Hematopoietic multipotent progenitor cell treated with erythropoietin and hydrocortisone succinate and interleukin-3 and kit ligand, for 6 days (in vitro differentiated cells): ENCODE results near the gene RBP3.

Source experiments
- DNase-seq: peaks from one replicate; pipeline ENCODE4 v3.0.0-alpha.2; 2015

RBP3 gene

DNA sequence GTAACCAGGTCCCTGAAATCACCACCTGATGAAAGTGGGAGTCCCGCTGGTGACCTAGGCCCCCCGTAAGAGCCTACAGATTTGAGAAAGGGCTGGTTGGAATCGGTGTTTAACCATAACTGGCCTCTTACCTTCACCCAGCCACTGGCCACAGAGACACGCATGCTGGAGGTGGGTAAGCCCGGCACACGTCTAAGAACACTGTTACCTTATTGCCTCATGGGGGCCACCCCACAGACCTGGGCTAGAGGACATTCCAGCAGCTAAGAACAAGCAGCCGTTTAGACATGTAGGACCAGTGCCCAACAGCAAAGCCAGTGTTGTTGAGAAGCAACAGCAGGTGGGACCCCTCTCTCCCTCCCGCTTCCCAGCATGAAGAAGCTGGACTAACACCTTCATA lies 28.4 kb upstream of the RBP3 start:
- DNase-seq, result no peak

DNA sequence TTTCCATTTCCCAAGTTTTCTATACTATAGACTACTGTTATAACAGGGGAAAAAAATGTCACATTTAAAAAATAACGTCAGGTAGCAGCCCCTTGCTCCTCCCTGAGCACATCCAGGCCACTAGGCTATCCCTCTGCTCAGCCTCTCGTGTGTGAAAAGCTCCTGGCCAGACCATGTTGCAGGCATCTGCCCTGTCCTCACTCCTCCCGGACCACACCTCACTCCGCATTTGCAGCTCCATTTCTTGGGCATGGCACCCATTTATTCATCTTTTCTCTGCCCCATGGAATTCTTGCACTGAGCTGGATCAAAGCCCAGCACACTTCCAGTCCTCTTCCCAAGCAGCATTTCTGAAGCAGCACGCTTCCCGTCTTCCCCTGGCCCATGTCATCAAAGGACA lies 27.4 kb upstream of the RBP3 start:
- DNase-seq, result no peak

DNA sequence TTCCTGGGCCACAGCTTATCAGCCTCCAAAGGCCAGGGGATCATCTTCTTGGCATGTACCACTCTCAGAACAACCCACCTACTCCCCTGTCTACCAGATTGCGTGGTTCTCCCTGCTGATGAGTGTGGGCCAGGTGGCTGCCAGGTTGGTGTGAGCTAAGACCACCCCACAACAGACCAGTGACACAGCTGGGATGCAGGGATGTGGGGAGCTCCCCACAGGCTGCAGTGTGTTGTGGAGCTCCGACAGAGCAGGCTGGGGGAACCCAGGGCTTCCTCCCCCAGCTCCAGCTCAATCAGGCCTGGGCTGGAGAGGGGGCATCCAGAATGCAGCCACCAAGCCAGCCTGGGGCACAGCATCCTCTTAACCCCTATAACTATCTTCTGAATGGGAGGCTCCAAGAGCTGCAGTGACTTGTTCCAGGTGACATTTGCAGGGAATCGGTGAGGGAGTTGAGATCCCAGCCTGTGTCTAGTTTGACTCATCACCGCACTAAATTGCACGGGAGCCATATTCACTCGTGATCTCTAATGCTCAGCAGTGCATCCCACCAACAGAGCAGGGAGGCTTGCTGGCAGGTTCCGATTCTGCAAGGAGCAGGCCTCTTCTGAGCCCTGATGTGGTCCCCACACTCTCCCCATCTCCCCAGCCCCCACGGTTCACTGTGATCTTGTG lies 26.5 kb upstream of the RBP3 start:
- no peak for DNase-seq

DNA sequence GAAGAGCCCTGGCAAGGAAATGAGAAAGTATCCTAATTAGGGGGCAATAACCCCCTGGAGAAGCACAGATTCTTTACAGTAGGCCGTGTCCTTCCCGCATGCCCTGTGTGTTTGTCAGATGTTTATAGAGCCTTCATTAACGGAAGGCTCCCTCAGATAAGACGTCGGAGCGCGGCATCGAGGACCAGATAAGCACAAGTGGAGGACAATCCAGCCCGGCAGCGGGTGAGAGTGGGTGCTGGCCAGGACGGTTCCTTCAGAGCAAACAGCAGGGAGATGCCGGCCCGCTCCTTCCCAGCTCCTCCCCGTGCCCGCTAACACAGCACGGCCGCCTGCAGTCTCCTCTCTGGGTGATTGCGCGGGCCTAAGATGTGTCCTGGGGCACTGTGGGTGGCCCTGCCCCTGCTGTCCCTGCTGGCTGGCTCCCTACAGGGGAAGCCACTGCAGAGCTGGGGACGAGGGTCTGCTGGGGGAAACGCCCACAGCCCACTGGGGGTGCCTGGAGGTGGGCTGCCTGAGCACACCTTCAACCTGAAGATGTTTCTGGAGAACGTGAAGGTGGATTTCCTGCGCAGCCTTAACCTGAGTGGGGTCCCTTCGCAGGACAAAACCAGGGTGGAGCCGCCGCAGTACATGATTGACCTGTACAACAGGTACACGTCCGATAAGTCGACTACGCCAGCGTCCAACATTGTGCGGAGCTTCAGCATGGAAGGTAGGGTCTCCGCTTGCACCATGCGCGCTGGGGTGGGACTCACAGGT lies 25.7 kb upstream of the RBP3 start, which contains the start of gene GDF2:
Gene GDF2, plus strand, starts transcription at position 155 of the 762 bp plus-strand sequence. Its CDS starts 215 bp downstream, at position 370.
- peak; percentile 58 for DNase-seq

DNA sequence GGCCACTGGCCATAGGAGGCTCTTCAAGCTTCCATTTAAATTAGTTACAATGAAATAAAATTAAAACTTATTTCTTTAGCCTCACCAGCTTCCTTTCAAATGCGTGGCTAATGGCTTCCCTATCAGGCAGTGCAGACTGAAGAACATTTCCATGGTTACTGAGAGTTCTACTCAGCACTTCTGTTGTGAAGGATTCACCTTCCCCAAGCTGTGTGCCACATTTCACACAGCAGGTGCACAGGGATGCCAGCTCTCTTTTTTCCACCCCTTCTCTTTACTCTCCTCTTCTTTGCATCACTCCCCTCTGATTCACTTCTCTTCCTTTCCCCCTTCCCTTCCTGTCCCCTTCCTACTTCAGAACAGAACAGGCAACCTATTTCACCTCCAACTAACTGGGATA lies 25.1 kb upstream of the RBP3 start:
- no peak for DNase-seq

DNA sequence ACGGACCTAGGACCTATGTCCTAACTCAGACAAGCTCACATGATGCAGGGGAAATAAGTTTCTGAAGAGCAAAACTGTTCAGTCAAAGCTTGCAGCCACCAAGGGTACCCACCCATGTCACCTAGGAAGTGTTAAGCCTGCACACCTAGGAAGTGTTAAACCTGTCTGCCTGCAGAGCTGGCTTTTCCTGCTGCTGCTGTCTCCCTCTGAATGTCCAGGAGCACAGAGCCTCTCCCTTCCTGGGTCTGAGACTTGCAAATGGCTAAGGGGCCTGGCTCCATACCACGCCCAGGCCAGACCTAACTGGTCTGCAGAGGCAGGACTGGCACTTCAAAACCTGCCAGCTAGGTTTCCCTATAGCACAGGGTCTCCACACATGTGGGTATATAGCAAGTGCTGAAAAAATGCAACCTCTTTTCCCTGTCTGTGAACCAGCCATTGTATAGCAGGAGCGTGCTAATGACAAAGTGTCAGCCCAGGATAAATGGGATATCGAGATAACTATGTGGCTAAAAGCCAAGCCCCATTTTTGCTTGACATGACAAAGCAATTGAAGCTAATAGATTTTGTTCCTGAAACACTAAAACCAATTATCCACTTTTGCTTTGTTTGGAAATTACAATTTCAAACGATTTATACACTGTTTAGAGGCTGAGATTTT lies 24.4 kb upstream of the RBP3 start:
- DNase-seq, result no peak

DNA sequence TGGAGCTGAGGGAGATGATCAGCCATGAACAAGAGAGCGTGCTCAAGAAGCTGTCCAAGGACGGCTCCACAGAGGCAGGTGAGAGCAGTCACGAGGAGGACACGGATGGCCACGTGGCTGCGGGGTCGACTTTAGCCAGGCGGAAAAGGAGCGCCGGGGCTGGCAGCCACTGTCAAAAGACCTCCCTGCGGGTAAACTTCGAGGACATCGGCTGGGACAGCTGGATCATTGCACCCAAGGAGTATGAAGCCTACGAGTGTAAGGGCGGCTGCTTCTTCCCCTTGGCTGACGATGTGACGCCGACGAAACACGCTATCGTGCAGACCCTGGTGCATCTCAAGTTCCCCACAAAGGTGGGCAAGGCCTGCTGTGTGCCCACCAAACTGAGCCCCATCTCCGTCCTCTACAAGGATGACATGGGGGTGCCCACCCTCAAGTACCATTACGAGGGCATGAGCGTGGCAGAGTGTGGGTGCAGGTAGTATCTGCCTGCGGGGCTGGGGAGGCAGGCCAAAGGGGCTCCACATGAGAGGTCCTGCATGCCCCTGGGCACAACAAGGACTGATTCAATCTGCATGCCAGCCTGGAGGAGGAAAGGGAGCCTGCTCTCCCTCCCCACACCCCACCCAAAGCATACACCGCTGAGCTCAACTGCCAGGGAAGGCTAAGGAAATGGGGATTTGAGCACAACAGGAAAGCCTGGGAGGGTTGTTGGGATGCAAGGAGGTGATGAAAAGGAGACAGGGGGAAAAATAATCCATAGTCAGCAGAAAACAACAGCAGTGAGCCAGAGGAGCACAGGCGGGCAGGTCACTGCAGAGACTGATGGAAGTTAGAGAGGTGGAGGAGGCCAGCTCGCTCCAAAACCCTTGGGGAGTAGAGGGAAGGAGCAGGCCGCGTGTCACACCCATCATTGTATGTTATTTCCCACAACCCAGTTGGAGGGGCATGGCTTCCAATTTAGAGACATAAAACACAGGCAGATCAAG lies 22.6 kb upstream of the RBP3 start:
- no peak for DNase-seq

DNA sequence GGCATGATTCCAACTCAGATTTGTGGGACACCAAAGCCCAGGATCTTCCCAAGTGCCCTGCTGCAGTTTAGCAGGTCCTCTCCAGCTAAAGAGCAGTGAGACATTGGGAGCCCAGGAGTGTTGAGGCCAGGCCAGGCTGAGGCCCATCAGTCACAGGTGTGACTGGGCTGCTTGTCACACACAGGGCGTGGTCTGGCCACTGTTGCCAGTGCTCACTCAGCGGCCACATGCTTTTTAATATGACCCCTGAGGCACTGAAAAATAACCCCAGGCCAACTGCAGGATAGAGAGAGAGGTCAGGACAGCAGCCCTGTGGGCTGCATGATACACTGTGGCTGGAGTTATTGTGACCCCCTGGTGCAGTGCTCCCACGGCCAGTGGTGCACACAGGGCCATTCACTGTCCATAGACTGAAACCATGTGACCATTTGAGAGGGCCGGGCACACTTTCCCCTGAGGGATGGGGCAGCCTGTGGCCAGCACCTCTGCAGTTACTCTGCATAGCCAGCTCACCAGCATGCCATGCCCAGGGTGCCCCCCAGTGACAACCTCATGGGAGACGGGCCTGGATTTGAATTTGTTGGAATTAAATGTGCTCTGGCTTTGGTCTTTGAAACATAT lies 21.7 kb upstream of the RBP3 start:
- DNase-seq, result no peak

DNA sequence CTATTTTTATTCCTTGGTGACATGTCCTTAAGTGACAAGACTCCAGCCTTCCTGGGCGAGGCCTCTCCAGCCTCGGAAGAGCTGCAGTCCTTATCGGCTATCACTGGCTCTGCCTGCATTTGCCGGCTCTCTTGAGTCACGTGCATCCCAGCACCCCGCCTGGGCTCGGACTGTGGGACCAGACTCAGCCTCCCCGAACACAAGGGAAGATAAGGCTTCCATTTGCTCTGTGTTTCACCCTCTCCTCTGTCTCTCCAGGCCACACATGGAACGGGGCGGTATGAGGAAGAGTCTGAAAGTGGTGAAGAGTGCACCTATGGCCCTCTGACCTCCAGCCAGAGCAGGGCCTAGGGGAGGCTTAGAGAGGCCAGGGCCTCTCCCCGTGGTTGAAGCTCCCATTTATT lies 21.2 kb upstream of the RBP3 start:
- DNase-seq, result peak; percentile 23

DNA sequence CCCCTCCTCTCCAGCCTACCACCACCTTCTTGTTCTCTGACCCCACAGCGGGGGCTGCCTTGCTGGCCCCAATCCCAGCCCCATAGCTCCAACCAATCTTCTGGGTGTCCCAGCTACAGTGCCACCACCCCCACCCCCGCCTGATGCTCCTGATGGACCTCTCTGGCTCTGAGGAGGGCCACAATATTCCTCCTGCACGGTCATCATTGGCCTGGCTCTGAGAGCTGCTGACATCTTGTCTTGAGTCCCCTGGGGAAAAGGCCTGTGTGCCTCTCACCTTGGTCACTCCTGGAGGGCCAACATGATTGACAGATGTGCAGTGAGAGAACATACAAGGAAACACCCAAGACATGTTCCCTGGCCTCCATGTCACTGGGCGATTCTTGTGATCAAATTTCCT lies 18.3 kb upstream of the RBP3 start:
- no peak for DNase-seq

DNA sequence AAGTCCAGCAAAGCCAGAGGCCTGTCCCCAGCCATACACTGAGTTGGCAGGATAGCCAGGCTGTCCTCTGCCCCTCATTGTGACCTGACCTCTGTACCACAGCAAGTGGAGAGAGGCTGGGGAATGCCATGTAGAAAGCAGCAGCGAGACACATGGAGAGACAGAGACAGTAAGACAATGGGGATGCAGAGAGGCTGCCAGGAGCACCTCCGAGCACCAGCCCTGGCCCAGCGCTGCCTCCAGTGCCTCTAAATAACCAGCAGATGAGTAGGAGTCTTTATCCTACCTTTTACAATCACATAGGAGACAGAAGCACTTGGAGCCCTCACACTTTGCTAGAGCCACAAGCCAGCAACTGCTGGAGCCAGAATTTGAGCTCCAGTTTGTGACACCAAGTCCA lies 17.8 kb upstream of the RBP3 start:
- no peak for DNase-seq

DNA sequence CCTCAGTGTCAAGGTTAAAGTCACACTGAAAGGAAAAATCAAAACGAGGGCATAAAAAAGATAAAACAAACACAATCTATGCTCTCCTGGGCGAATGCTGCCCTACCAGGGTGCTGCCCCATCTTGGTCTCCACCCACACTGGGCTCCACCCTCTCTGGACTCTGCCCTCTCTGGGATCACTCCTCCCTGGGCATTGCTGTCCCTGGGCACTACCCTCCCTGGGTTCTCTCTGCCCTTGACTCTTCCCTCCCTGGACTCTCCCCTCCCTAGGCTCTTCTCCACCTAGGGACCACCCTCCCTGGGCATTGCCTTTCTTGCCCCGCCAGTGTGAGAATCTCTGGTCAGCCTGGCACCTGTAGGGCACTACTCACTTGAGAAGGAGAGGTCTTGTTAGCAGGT lies 17.4 kb upstream of the RBP3 start:
- no peak for DNase-seq

DNA sequence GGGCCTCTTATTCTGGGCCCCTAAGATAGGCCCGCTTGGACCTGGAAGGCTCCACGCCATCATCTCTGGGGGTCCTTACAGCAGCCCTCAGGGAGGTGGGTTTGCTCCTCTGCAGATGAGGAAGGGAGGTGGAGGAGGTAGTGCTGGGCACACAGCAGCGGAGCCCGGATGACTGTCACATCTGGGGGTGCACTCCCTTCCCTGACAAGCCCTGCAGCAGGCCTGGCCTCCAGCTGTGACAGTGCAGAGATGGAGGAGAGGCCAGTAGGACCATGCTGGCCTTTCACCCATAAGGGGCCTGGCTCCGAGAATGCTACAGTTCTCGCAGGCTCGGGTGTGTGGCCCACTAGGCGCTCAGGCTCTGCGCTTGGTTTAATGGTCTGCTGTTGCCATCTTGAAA lies 16.7 kb upstream of the RBP3 start:
- DNase-seq, result no peak

DNA sequence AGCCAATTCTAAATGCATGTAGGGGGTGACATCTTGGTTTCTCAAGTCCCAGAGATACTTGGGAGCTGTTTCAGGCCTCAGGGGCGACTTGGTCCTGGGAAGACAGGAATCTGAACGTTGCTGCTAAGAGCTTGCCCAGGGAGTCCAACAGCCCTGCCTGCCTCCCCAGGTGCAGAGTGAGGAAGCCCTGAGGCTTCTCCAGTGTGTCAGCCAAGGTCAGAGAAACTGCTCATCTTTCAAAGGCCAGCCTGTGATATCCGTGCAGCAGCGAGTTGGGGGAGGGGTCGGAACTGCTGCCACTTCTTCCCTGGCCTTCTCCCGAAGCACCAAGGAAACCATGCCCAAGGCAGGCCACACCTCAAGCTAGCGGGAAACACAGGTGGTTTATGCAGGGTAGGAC lies 16.2 kb upstream of the RBP3 start:
- DNase-seq, result no peak

DNA sequence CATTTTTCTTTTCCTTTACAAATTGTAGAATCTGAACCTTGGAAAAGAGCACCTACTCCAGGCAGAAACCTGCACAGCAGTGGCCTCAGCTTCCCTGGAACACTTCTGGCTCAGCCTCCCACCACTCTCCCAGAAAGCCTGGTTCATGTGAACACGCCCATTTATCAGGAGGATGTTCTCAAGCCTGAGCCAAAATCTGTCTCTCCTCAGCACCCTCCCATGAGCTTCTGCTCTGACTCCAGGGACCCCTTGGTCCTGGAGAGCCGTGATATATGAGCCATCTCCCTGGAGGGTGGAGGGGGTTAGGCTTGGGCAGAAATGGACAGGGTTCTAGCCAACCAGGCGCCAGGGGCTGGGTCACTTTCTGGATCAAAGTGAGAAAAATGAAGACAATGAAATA lies 15.8 kb upstream of the RBP3 start:
- DNase-seq, result no peak

DNA sequence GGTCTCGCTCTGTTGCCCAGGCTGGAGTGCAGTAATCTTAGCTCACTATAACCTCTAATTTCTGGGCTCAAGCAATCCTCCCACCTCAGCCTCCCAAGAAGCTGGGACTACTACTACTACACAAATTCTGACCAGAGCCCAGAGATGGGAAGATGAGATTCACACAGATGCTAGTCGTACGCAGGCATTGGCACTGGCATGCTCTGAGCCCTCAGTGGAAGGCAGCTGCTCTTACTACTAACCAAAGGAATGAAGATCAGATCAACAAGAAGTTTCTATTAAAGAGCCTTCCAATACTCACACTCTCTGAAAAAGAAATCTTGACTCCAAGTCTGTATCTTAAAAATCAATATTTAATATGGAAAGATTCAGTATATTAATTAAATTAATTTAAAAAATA lies 15.2 kb upstream of the RBP3 start:
- no peak for DNase-seq

DNA sequence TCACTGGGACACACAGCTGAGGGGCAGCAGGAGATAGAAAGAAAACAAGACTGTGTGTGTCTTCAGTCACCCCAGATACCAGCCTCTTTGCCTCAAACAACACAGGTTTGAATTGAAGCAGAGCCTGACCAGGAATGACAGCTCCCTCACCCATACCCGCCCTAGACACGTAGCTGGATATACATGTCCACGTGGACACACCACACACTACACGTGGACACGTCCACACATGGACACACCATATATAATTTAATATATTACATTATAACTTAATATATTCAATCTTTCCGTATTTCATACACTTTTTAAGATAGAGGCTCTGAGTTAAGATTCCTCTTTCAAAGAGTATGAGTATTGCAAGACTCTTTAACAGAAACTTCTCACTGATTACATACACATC lies 14.6 kb upstream of the RBP3 start:
- no peak for DNase-seq

DNA sequence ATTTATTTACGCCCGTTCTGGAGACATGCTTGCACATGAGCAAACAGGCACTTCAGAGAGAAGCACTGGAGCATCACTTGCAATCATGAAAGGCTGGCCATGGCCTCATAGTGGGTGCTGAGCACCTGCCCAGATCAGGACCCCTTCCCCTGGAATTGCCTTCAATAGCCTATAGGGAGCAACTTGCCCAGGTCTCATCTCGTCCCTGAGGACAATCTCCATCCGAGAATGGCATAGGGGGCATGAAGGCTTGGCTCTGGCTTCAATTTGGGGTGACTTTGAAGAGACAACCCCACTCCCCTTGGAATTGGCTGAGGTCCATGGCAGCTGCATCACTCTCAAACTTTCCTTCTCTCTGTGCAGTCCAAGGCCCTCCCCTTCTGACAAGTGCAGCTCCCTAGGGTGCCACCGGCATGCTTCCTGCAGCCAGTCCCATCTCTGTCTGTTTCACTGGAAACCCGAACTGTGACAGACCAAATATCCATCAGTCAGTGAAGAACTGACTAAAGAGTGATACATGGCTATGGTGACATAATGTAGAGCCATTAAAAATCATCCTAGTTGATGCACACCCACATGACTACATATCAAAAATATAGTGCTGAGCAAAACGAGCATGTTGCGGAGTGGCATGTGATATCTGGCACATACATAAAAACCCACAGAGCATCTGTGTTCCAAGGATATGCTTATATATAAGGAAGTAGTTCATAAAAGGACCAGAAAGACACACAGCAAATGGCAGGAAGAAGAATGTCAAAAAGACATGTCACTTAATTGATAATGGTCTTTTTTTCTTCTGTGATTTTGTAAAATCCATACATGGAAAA lies 13.5 kb upstream of the RBP3 start:
- peak; percentile 45 for DNase-seq

DNA sequence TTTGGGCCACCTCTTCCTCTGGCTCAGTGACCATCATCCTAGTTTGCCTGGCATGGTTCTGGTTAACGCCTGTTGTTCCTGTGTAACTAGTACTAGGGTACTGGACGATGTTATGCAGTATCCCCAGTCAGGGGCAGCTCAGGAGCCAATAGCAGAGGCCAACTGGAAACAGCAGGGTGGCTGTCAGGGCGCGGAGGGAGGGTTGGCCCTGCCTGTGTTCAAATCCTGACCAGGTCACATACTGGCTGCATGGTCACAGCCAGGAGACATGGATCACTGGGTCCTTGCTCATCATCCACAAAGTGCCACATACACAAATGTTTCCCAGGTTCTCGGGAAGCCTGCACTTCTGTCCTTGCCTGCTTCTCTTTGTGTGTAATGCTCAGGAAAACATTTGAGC lies 12.3 kb upstream of the RBP3 start:
- DNase-seq, result no peak

DNA sequence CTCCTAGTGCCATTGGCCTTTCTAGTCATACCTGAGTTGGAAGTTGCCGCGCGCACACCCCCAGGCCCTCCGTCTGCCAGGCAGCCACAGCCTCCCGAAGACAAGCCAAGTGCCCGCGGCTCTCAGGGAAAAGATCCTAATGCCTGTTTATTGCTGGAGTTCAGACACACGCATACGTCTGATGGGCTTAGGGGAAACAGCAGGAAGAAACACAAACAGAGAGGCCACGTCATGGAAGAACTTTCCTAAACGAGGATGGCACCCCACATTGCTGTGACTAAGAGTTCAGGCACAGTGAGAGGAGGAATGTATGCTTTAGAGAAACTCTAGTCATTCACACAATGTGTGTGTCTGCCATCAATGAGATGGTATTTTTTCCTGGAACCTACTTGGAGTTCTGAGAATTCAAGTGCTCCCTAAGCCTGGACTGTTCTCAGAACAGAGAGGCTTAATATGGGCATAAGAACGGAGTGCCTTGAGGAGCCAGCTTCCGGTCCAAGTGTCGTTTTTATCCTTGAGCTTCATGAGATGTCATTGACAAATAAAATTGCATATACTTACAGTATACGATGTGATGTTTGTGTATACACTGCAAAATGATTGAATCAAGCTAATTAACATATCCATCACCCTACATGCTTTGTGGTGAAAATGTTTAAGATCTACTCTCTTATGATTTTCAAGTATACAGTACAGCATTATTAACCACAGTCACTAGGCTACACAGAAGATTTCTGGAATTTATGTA lies 11.6 kb upstream of the RBP3 start:
- DNase-seq, result peak; percentile 47

DNA sequence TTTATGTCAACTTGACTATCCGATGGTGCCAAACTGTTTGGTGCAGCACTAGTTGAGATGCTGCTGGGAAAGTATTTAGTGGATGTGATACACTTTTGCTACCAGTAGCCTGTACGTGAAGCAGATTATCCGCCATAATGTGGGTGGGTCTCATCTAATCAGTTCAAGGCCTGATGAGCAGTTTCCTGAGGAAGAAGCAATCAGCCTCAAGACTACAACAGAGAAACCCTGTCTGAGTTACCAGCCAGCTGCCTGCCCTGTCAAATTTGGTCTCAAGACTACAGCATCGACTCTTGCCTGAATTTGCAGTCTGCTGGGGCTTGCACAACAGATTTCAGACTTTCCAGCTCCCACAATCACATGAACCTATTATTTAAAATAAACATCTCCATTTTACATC lies 10.9 kb upstream of the RBP3 start:
- DNase-seq, result peak; percentile 22
